Muscle of leg (tissue), 11 donors: ENCODE results near the gene RAB5IF. TPM values are rescaled to one million over a fixed set of nuclear protein-coding genes. Genes with fewer than 3 reads are reported as not detected.
A peak's percentile ranks its signal among the peaks of the same experiment; 100 is the strongest.
"Not testable (repeated sequence)": the region's sequence is repeated elsewhere in the genome, so short reads cannot be mapped to it uniquely, and the experiment has no call there.

Experiments used
- DNase-seq: peaks from one replicate; pipeline ENCODE4 v3.0.0; 2013
- H3K27ac ChIP-seq: one replicate; pipeline ENCODE4 v1.5.1; 2013; ENCODE audit warnings: mild to moderate bottlenecking, low read length, control low read depth
- H3K27me3 ChIP-seq: one replicate; pipeline ENCODE4 v1.6.1; 2013; ENCODE audit warnings: low read length; ENCODE audit not compliant: control insufficient read depth, insufficient read depth
- H3K36me3 ChIP-seq: one replicate; pipeline ENCODE4 v1.6.1; 2013; ENCODE audit warnings: low read length; ENCODE audit not compliant: control insufficient read depth, insufficient read depth
- H3K4me1 ChIP-seq: one replicate; pipeline ENCODE4 v1.6.1; 2013; ENCODE audit warnings: low read length; ENCODE audit not compliant: control insufficient read depth, insufficient read depth
- H3K4me3 ChIP-seq: one replicate; pipeline ENCODE4 v1.5.1; 2013; ENCODE audit warnings: low read length, control low read depth
- H3K9me3 ChIP-seq: replicated peaks from 2 replicates; pipeline ENCODE4 v1.6.1; 2013; ENCODE audit warnings: low read depth, low read length; ENCODE audit not compliant: control insufficient read depth
- WGBS: methylation state at CpG from one replicate; pipeline ENCODE4 v1.1.5; 2013; ENCODE audit warnings: missing lambda C conversion rate; ENCODE audit not compliant: insufficient coverage; 5-methylcytosine and 5-hydroxymethylcytosine counted together
- polyA plus RNA-seq, 8 donors: library from polyadenylated mRNA; unstranded; fragments of 120-200 nt; gene quantifications; one replicate each; pipeline versions ENCODE4 v1.2.1 to v1.2.3, GENCODE V29; 2013; ENCODE audit warnings: inconsistent platforms in 1 of 8, low replicate concordance in 1 of 8; ENCODE audit not compliant: insufficient read length in 8 of 8, insufficient read depth in 1 of 8
- total RNA-seq: library from RNA; stranded (reverse); fragments of 120-200 nt; gene quantifications from one replicate; pipeline ENCODE4 v1.2.4, GENCODE V29; 2013

RAB5IF gene
- total and polyA plus RNA-seq, 9 donors, result 38.7 to 52.3 (median 44.9) TPM

DNA sequence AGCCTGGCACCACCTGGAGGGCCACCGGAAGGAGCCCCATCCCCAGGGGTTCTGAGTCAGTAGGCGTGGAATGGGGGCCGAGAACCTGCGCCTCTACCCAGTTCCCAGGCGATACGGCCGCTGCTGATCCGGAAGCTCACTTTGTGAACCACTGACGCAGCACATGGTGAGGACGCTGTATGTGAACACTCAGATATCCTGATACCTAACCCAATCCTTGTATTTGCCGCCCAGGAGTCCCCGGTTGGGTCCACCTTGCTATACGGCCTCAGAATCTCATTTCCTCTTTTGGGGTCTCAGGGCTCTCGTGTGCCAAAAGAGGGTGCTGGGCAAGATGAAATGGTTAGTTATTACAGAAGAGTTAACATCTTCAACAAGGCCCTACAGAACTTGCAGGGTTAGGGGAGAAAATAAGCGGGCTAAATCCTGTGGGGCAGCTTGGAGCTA lies 604 bp upstream of the RAB5IF start:
- H3K27ac ChIP-seq, result peak overlapping the region; percentile 89
- no peaks in the 10 kb centered on the region for H3K9me3 ChIP-seq
- peaks cover 16% of the 10 kb centered on the region for H3K4me1 ChIP-seq
- DNase-seq, result peak; percentile 51
- WGBS, result 59% methylated on average over 10 of the region's 15 CpGs
- peaks cover 26% of the 10 kb centered on the region for H3K36me3 ChIP-seq
- H3K4me3 ChIP-seq, result peak overlapping the region; percentile 22
- no peaks in the 10 kb centered on the region for H3K27me3 ChIP-seq

DNA sequence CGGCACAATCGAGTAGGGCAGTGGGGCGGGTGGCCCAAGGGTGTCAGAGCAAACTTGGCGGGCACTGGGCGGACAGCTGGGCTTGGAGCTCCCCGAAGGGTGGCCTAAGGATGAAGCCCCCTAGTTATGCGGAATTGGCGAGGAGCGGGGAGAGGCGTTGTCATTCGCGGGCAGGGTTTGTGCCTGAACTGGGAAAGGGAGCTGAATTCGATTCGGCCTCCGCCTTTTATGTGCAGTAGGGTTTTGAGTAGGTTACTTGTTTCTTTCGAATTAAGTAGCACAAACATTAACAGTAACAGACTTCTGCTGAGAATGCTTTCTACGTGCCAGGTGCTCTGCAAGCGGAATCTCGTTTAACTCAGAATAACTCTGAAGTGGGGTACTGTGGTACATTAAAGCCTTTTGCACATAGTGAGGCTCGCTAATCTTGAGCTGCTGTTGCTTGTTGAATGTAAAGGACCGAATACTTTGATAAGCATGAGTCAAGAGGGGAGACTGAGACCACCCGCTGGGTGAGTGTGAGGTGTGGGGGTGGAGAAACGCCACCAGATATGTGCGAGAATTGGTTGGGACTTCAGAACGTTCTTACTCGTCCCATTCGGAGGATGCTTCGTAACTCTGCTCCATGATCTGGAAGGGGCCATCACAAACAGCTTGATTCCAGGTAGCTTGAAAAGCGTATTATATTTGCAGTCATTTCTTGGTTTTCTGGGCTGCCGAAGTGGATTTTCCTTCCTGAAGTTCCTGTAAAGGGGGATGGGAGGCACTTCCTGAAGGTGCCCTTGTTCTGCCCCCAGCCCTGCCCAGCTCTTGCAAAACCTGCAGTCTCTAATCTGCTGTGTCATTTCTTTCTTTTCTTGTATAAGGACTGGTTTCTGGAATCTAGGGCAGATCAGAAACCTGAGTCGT lies 833 bp downstream of the RAB5IF start:
- no peaks in the 10 kb centered on the region for H3K27me3 ChIP-seq
- WGBS, result 2% methylated on average over 26 of the region's 31 CpGs
- no peaks in the 10 kb centered on the region for H3K9me3 ChIP-seq
- peaks cover 35% of the 10 kb centered on the region for H3K36me3 ChIP-seq
- peak overlapping the region; percentile 92 for H3K4me3 ChIP-seq
- no peak for DNase-seq
- H3K27ac ChIP-seq, result peak overlapping the region; percentile 69
- H3K4me1 ChIP-seq, result peaks cover 16% of the 10 kb centered on the region

DNA sequence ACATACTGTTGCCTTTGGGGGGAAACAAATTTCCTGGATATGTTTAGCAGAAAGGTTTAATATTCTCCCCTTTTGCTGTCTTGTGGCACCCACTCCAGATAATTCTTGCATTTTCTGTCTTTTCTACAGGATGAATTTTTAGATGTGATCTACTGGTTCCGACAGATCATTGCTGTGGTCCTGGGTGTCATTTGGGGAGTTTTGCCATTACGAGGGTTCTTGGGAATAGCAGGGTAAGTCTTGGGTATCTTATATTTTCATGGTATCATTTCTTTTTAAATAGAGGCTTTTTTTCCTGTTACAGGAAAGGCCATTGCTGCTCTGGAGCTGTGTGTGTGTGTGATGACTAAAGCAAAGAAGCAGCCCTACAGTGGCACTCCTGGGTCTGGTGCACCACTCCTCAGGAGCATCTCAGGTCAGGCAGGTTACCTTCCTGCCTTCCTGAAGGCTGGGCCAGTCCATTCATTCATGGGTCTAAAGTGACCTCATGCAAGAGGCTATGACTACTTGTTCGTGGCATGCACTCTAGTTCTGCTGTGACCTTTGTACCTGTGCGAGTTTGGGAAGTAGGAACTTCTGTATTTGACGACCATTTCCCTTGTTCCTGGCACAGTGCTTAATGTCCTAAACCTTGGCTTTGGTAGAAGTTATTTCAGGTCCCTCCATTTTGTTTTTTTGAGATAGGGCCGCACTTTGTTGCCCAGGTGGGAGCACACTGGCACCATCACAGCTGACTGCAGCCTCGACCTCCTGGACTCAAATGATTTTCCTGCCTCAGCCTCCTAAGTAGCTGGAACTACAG lies 2.2 kb downstream of the RAB5IF start:
- no peak for DNase-seq
- Histone ChIP-seq H3K27ac (no peak overlapping the region), H3K4me3 (no peak overlapping the region), H3K4me1 (peaks cover 16% of the 10 kb centered on the region), H3K27me3 (no peaks in the 10 kb centered on the region), H3K9me3 (no peaks in the 10 kb centered on the region), H3K36me3 (peaks cover 47% of the 10 kb centered on the region)
- WGBS, result 94% methylated on average over 4 of the region's 7 CpGs

DNA sequence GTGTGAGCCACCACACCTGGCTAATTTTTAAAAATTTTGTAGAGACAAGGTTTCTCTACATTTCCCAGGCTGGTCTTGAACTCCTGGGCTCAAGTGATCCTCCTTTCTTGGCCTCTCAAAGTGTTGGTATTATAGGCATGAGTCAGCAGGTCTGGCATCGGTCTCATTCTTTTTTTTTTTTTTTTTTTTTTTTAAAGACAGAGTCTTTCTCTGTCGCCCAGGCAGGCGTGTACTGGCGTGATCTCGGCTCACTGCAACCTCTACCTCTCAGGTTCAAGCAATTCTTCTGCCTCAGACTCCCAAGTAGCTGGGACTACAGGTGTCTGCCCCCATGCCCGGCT lies 2.8 kb downstream of the RAB5IF start:
- not testable (repeated sequence) for DNase-seq, H3K27ac ChIP-seq, H3K4me3 ChIP-seq, H3K9me3 ChIP-seq, H3K27me3 ChIP-seq
- peaks cover 51% of the 10 kb centered on the region for H3K36me3 ChIP-seq
- 85% methylated on average over 5 of the region's 6 CpGs for WGBS
- peaks cover 16% of the 10 kb centered on the region for H3K4me1 ChIP-seq

DNA sequence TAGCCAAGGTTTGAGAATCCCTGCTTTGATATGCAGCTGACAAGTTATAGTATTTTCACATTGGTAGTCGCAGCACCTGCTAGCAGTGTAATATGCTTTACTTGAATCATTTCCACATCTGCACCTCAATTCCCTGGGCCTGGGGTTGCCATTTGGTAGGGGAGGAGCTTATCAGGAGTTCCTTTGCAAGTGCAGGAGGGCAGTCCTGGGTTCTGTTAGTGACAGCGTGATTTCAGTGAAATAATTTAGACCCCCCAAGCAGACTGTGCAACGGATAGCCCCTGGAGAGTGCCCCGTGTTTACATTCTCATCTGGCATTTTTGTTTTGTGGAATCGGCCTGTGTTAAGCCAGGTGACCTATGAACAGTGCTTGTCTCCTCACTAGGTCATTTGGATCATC lies 6.0 kb downstream of the RAB5IF start:
- Histone ChIP-seq H3K9me3 (no peaks in the 10 kb centered on the region), H3K4me3 (no peak overlapping the region), H3K4me1 (peaks cover 7% of the 10 kb centered on the region), H3K27me3 (no peaks in the 10 kb centered on the region), H3K36me3 (peaks cover 66% of the 10 kb centered on the region), H3K27ac (no peak overlapping the region)
- WGBS, result 79% methylated on average over 3 of the region's 5 CpGs
- no peak for DNase-seq

DNA sequence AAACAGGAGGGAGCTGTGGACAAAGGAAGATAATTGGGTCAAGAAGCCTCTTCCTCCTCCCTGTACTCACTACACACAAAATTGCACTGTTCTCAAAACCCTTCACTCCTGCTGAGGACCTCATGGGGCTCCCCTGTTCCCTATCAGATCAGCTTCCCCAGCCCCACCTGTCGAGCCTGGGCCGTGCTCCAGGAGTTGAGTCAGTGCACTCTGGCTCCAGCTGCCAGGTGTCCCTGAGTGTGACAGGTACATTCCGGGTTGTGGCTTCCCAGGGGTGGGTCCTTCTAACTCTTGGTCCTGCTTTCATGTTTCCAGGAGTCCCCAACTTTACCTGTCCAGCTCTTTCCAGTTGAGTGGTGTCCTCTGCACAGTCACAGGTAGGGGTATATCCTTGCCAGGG lies 8.4 kb downstream of the RAB5IF start:
- Histone ChIP-seq H3K36me3 (peaks cover 50% of the 10 kb centered on the region), H3K4me3 (no peak overlapping the region), H3K27me3 (no peaks in the 10 kb centered on the region), H3K27ac (no peak overlapping the region), H3K9me3 (no peaks in the 10 kb centered on the region), H3K4me1 (no peaks in the 10 kb centered on the region)
- no peak for DNase-seq
- WGBS, result 67% methylated on average over 3 of the region's 3 CpGs

DNA sequence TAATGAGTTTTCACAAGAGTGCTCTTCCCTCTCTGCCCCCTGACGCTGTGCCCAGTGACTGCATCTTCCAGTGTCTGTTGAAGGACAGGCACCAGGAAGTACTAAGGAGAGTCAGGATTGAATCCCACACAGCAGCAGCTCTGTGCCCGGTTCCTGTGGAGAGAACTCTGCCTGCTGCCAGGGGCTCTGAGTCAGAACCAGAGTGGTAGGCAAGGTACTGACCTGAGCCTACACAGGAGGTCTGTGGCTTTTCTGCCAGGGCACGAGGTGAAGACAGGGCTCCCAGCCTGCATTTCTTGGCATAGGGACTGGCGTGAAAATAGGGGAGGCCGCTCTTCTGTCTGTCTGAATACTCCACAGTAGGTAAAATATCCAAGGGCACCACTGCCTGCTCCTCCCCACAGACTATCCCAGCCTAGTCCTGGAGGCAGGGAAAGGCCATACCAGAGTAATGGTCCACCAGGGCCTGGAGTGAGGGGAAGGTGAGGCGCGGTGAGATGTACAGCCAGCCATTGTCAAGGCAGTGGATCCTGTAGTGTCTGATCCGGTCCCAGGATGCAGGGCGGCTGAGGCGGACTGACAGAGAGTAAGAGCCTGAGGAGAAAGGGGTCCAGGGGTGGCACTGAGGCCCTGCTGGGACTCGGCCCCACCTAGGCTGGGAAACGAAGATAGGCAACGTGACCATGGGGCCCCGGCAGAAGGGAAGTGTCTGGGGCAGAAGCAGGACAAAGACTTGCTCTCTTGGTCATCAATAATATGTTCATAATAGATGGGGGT lies 9.4 kb downstream of the RAB5IF start:
- no peak overlapping the region for H3K4me3 ChIP-seq
- H3K27me3 ChIP-seq, result no peaks in the 10 kb centered on the region
- DNase-seq, result no peak
- WGBS, result 89% methylated on average over 8 of the region's 14 CpGs
- peaks cover 40% of the 10 kb centered on the region for H3K36me3 ChIP-seq
- no peaks in the 10 kb centered on the region for H3K9me3 ChIP-seq
- H3K4me1 ChIP-seq, result no peaks in the 10 kb centered on the region
- no peak overlapping the region for H3K27ac ChIP-seq

DNA sequence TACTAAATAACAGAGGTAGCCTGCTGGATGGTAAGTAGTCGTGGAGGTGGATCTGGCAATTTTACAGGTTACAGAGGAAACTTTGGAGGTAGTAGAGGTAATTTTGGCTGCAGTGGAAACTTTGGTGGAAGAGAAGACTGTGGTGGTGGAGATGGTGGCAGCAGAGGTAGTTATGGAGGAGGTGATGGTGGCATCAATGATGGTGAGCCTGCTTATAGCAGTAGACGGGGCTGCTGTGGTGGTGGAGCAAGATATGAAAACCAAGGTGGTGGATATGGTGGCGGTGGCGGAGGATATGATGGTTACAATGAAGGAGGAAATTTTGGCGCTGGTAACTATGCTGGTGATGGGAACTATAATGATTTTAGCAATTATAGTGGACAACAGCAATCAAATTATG lies 15.3 kb downstream of the RAB5IF start:
- Histone ChIP-seq H3K4me3 (no peak overlapping the region), H3K9me3 (no peaks in the 10 kb centered on the region), H3K4me1 (no peaks in the 10 kb centered on the region), H3K27ac (no peak overlapping the region), H3K36me3 (no peaks in the 10 kb centered on the region), H3K27me3 (no peaks in the 10 kb centered on the region)
- no peak for DNase-seq
- WGBS, result 87% methylated on average over 5 of the region's 5 CpGs

DNA sequence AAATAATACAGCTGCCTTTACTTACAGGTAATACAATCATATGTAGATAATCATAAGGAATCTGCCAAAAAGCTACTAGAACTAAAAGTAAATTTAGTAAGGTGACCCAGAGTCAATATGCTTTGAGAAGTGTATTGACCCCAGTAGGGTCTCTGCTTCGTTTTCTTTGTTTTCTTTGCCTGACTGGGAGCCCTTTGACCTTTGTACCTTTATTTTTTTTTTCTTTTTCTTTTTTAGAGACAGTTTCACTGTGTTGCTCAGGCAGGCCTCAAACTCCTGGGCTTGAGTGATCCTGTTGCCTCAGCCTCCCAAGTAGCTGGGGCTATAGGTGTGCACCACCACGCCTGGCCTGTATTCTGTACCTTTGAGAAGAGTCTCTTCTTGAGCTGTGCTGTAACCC lies 17.9 kb downstream of the RAB5IF start:
- WGBS, result no CpG with 5 or more reads among the region's 2 CpGs
- Histone ChIP-seq H3K4me1 (no peaks in the 10 kb centered on the region), H3K27ac (no peak overlapping the region), H3K36me3 (no peaks in the 10 kb centered on the region), H3K4me3 (no peak overlapping the region), H3K27me3 (no peaks in the 10 kb centered on the region), H3K9me3 (no peaks in the 10 kb centered on the region)
- no peak for DNase-seq
